ENCODE results near the gene TINCR.

GRCh38 chr19:5514001-5514400 is 53.8 kb downstream of the TINCR start:
- TF ChIP-seq CTCF (IDR thresholded peaks at IDR 0.05) (no peak), EP300 (IDR thresholded peaks at IDR 0.05) (no peak), POLR2AphosphoS5 (IDR thresholded peaks at IDR 0.05) (no peak)

All from suprapubic skin (tissue), 4 donors.